WTC11 (cell line): Measurements from ENCODE around the gene LRRC31. TPM values are rescaled to one million over a fixed set of nuclear protein-coding genes. Genes with fewer than 3 reads are reported as not detected.

ENCODE experiments used
- ATAC-seq: fragments of 200-7000 bp; cut with Tn5 transposase; 2 replicates; pipeline ENCODE4 v1.10.0; 2021; ENCODE audit warnings: mild to moderate bottlenecking, moderate library complexity
- CTCF ChIA-PET: fragments of 300-600 bp; sonication (Branson Sonifier 250); formaldehyde crosslinking; loops from one replicate; lab custom pipeline; 2021; ENCODE audit warnings: antibody characterized with exemption; lab: Charles Lee
- POLR2A ChIA-PET: fragments of 350-600 bp; sonication (Branson Sonifier 250); formaldehyde crosslinking; loops from one replicate; lab custom pipeline; 2021; ENCODE audit warnings: antibody characterized with exemption; lab: Charles Lee
- DNase-seq: peaks from one replicate; pipeline ENCODE4 v3.0.0; 2021; ENCODE audit warnings: low spot score
- H3K27ac Mint-ChIP-seq: 2 replicates; pipeline ENCODE4 v1.8.0; 2021; ENCODE audit warnings: mixed read lengths
- H3K27me3 Mint-ChIP-seq: 2 replicates; pipeline ENCODE4 v1.8.0; 2021; ENCODE audit warnings: low read depth, mild to moderate bottlenecking, moderate library complexity, mixed read lengths
- H3K36me3 Mint-ChIP-seq: 2 replicates; pipeline ENCODE4 v1.8.0; 2021; ENCODE audit warnings: mixed read lengths
- H3K4me1 Mint-ChIP-seq: 2 replicates; pipeline ENCODE4 v1.8.0; 2022; ENCODE audit warnings: mixed read lengths
- H3K4me3 Mint-ChIP-seq: 2 replicates; pipeline ENCODE4 v1.8.0; 2021; ENCODE audit warnings: mild to moderate bottlenecking, moderate library complexity, mixed read lengths
- H3K9me3 Mint-ChIP-seq: 2 replicates; pipeline ENCODE4 v1.8.0; 2021; ENCODE audit warnings: mixed read lengths
- EMX1 ChIP-seq: fragments of 250-450 bp; sonication (Bioruptor Pico); IDR thresholded peaks from 2 replicates; pipeline ENCODE4 v1.8.0; 2021; ENCODE audit warnings: mild to moderate bottlenecking
- ETV6 ChIP-seq: sonication (generic); formaldehyde crosslinking; IDR thresholded peaks from 2 replicates; pipeline ENCODE4 v1.8.1; 2022; ENCODE audit warnings: mild to moderate bottlenecking, missing genetic modification reagents
- GABPB1 ChIP-seq: sonication (generic); formaldehyde crosslinking; IDR thresholded peaks from 2 replicates; pipeline ENCODE4 v1.8.1; 2023; ENCODE audit warnings: mild to moderate bottlenecking, missing genetic modification reagents
- HMGA2 ChIP-seq: fragments of 250-450 bp; sonication (Bioruptor Pico); IDR thresholded peaks from 2 replicates; pipeline ENCODE4 v1.4.0; 2021; ENCODE audit warnings: mild to moderate bottlenecking, moderate library complexity
- PRDM15 ChIP-seq: sonication (generic); formaldehyde crosslinking; IDR thresholded peaks from 2 replicates; pipeline ENCODE4 v1.8.0; 2022; ENCODE audit warnings: missing genetic modification reagents
- ZNF512 ChIP-seq: sonication (generic); formaldehyde crosslinking; IDR thresholded peaks from 2 replicates; pipeline ENCODE4 v1.8.1; 2022; ENCODE audit warnings: missing genetic modification reagents, borderline replicate concordance
- total RNA-seq: library from RNA; stranded (reverse); gene quantifications from 3 replicates; pipeline ENCODE4 v1.2.3, GENCODE V29; 2021
- TF ChIP-seq, protein P1 (sequence below): fragments of 250-450 bp; sonication (Bioruptor Pico); IDR thresholded peaks from 2 replicates; pipeline ENCODE4 v1.8.0; 2021; ENCODE audit warnings: mild to moderate bottlenecking
- TF ChIP-seq, protein P2 (sequence below): sonication (generic); formaldehyde crosslinking; IDR thresholded peaks from 2 replicates; pipeline ENCODE4 v1.8.1; 2022; ENCODE audit warnings: low read depth, mild to moderate bottlenecking, moderate library complexity, missing genetic modification reagents, borderline replicate concordance
- TF ChIP-seq, protein P3 (sequence below): sonication (generic); formaldehyde crosslinking; IDR thresholded peaks from 2 replicates; pipeline ENCODE4 v1.8.0; 2023; ENCODE audit warnings: missing genetic modification reagents, mild to moderate bottlenecking, borderline replicate concordance
- TF ChIP-seq, protein P4 (sequence below): fragments of 250-450 bp; sonication (Bioruptor Pico); IDR thresholded peaks from 2 replicates; pipeline ENCODE4 v1.9.0; 2021; ENCODE audit warnings: mild to moderate bottlenecking

The LRRC31 gene
- total RNA-seq, 1 experiment from 2014 or later, result not detected

GRCh38 chr3:169841171-169841570, 28.6 kb downstream of the LRRC31 start:
- Mint-ChIP-seq H3K4me1 (0 out of 2 replicates have a peak, but pooled peaks cover 5% of the 10 kb centered on the region), H3K4me3 (no peak overlapping the region), H3K36me3 (no peaks in the 10 kb centered on the region), H3K27me3 (no peaks in the 10 kb centered on the region), H3K27ac (no peak overlapping the region), H3K9me3 (no peaks in the 10 kb centered on the region)
- ChIA-PET CTCF (interaction anchor here (1.0 kb wide), 1 partner anchor 8 kb away, joined by 3 read pairs; no protein-coding TSS in a partner anchor), POLR2A (interaction anchor here (0.5 kb wide), 1 partner anchor 134 kb away, joined by 7 read pairs; no protein-coding TSS in a partner anchor)
- ATAC-seq, result no peak
- TF ChIP-seq, protein P1, sequence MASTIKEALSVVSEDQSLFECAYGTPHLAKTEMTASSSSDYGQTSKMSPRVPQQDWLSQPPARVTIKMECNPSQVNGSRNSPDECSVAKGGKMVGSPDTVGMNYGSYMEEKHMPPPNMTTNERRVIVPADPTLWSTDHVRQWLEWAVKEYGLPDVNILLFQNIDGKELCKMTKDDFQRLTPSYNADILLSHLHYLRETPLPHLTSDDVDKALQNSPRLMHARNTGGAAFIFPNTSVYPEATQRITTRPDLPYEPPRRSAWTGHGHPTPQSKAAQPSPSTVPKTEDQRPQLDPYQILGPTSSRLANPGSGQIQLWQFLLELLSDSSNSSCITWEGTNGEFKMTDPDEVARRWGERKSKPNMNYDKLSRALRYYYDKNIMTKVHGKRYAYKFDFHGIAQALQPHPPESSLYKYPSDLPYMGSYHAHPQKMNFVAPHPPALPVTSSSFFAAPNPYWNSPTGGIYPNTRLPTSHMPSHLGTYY (CRISPR knock-in tag), result no peak
- TF ChIP-seq, protein P2, sequence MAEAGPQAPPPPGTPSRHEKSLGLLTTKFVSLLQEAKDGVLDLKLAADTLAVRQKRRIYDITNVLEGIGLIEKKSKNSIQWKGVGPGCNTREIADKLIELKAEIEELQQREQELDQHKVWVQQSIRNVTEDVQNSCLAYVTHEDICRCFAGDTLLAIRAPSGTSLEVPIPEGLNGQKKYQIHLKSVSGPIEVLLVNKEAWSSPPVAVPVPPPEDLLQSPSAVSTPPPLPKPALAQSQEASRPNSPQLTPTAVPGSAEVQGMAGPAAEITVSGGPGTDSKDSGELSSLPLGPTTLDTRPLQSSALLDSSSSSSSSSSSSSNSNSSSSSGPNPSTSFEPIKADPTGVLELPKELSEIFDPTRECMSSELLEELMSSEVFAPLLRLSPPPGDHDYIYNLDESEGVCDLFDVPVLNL (CRISPR knock-in tag), result no peak
- no peak for TF ChIP-seq ETV6 (CRISPR knock-in tag)
- no peak for TF ChIP-seq ZNF512
- DNase-seq, result no peak

GRCh38 chr3:169838511-169839030, 31.2 kb downstream of the LRRC31 start:
- ATAC-seq, result no peak
- ChIA-PET POLR2A (no interaction called here), CTCF (no interaction called here)
- TF ChIP-seq PRDM15 (CRISPR knock-in tag) (no peak), HMGA2 (CRISPR knock-in tag) (no peak), GABPB1 (CRISPR knock-in tag) (no peak), EMX1 (CRISPR knock-in tag) (no peak)
- TF ChIP-seq, protein P3, sequence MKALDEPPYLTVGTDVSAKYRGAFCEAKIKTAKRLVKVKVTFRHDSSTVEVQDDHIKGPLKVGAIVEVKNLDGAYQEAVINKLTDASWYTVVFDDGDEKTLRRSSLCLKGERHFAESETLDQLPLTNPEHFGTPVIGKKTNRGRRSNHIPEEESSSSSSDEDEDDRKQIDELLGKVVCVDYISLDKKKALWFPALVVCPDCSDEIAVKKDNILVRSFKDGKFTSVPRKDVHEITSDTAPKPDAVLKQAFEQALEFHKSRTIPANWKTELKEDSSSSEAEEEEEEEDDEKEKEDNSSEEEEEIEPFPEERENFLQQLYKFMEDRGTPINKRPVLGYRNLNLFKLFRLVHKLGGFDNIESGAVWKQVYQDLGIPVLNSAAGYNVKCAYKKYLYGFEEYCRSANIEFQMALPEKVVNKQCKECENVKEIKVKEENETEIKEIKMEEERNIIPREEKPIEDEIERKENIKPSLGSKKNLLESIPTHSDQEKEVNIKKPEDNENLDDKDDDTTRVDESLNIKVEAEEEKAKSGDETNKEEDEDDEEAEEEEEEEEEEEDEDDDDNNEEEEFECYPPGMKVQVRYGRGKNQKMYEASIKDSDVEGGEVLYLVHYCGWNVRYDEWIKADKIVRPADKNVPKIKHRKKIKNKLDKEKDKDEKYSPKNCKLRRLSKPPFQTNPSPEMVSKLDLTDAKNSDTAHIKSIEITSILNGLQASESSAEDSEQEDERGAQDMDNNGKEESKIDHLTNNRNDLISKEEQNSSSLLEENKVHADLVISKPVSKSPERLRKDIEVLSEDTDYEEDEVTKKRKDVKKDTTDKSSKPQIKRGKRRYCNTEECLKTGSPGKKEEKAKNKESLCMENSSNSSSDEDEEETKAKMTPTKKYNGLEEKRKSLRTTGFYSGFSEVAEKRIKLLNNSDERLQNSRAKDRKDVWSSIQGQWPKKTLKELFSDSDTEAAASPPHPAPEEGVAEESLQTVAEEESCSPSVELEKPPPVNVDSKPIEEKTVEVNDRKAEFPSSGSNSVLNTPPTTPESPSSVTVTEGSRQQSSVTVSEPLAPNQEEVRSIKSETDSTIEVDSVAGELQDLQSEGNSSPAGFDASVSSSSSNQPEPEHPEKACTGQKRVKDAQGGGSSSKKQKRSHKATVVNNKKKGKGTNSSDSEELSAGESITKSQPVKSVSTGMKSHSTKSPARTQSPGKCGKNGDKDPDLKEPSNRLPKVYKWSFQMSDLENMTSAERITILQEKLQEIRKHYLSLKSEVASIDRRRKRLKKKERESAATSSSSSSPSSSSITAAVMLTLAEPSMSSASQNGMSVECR, result no peak
- TF ChIP-seq, protein P4, sequence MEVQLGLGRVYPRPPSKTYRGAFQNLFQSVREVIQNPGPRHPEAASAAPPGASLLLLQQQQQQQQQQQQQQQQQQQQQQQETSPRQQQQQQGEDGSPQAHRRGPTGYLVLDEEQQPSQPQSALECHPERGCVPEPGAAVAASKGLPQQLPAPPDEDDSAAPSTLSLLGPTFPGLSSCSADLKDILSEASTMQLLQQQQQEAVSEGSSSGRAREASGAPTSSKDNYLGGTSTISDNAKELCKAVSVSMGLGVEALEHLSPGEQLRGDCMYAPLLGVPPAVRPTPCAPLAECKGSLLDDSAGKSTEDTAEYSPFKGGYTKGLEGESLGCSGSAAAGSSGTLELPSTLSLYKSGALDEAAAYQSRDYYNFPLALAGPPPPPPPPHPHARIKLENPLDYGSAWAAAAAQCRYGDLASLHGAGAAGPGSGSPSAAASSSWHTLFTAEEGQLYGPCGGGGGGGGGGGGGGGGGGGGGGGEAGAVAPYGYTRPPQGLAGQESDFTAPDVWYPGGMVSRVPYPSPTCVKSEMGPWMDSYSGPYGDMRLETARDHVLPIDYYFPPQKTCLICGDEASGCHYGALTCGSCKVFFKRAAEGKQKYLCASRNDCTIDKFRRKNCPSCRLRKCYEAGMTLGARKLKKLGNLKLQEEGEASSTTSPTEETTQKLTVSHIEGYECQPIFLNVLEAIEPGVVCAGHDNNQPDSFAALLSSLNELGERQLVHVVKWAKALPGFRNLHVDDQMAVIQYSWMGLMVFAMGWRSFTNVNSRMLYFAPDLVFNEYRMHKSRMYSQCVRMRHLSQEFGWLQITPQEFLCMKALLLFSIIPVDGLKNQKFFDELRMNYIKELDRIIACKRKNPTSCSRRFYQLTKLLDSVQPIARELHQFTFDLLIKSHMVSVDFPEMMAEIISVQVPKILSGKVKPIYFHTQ (CRISPR knock-in tag), result no peak
- H3K4me1 Mint-ChIP-seq, result 0 out of 2 replicates have a peak, but pooled peaks cover 5% of the 10 kb centered on the region
- no peak overlapping the region for H3K27ac Mint-ChIP-seq
- no peak for DNase-seq
- H3K4me3 Mint-ChIP-seq, result no peak overlapping the region
- no peaks in the 10 kb centered on the region for H3K9me3 Mint-ChIP-seq
- no peaks in the 10 kb centered on the region for H3K27me3 Mint-ChIP-seq
- H3K36me3 Mint-ChIP-seq, result no peaks in the 10 kb centered on the region
